Fibroblast of peridontal ligament (primary cell): ENCODE results near the gene UNC13D.
"Not testable (repeated sequence)": the region's sequence is repeated elsewhere in the genome, so short reads cannot be mapped to it uniquely, and the experiment has no call there.

Experiments used
- DNase-seq: peaks from one replicate; pipeline ENCODE4 v3.0.0-alpha.2; 2010; ENCODE audit errors: extremely low read depth

The UNC13D gene

GRCh38 chr17:75874323-75875181, 30.3 kb upstream of the UNC13D start:
- no peak for DNase-seq

- no peak for DNase-seq
Observed at GRCh38 chr17:75873587-75874322, 29.6 kb upstream of the UNC13D start.

GRCh38 chr17:75872434-75873351, 28.5 kb upstream of the UNC13D start:
- peak; percentile 71 for DNase-seq

GRCh38 chr17:75870228-75870627, 26.0 kb upstream of the UNC13D start:
- not testable (repeated sequence) for DNase-seq

- peak; percentile 84 for DNase-seq
Observed at GRCh38 chr17:75869282-75870141, 25.3 kb upstream of the UNC13D start.

- not testable (repeated sequence) for DNase-seq
Observed at GRCh38 chr17:75868730-75869281, 24.6 kb upstream of the UNC13D start.

- DNase-seq = not testable (repeated sequence)
Observed at GRCh38 chr17:75865404-75866188, 21.4 kb upstream of the UNC13D start.

- not testable (repeated sequence) for DNase-seq
Observed at GRCh38 chr17:75864887-75865286, 20.7 kb upstream of the UNC13D start.

GRCh38 chr17:75864448-75864871, 20.3 kb upstream of the UNC13D start:
- peak; percentile 84 for DNase-seq

- no peak for DNase-seq
Observed at GRCh38 chr17:75861927-75862317, 17.7 kb upstream of the UNC13D start.

GRCh38 chr17:75859358-75859757, 15.2 kb upstream of the UNC13D start:
- DNase-seq = not testable (repeated sequence)

- DNase-seq = no peak
Observed at GRCh38 chr17:75856062-75856756, 12.0 kb upstream of the UNC13D start.

GRCh38 chr17:75855310-75856061, 11.3 kb upstream of the UNC13D start, which contains the start of gene WBP2:
Gene WBP2 (minus strand): TSS chr17:75855335. CDS start chr17:75855297, 38 bp downstream.
- DNase-seq = peak; percentile 100

- DNase-seq = no peak
Observed at GRCh38 chr17:75854881-75855309, 10.7 kb upstream of the UNC13D start.

GRCh38 chr17:75854101-75854748, 10.0 kb upstream of the UNC13D start:
- DNase-seq = peak; percentile 59

- DNase-seq = peak; percentile 13
Observed at GRCh38 chr17:75853433-75853832, 9.2 kb upstream of the UNC13D start.

GRCh38 chr17:75851693-75851991, 7.4 kb upstream of the UNC13D start:
- DNase-seq = not testable (repeated sequence)
